ENCODE data around the gene FCGBP.
"Not testable (repeated sequence)": the region's sequence is repeated elsewhere in the genome, so short reads cannot be mapped to it uniquely, and the experiment has no call there.

Gene FCGBP

GRCh38 chr19:39890755-39891551 is 43.5 kb downstream of the FCGBP start:
- DNase-seq (ENCODE audit: low spot score), result no peak

- DNase-seq (ENCODE audit: low spot score), result not testable (repeated sequence)
Observed at GRCh38 chr19:39889872-39890754, 44.3 kb downstream of the FCGBP start.

- not testable (repeated sequence) for DNase-seq (ENCODE audit: low spot score)
Observed at GRCh38 chr19:39887456-39887951, 46.9 kb downstream of the FCGBP start.

GRCh38 chr19:39885821-39886554 is 48.4 kb downstream of the FCGBP start:
- DNase-seq (ENCODE audit: low spot score), result not testable (repeated sequence)

GRCh38 chr19:39884721-39885120 is 49.7 kb downstream of the FCGBP start:
- not testable (repeated sequence) for DNase-seq (ENCODE audit: low spot score)
